Activated CD8-positive, alpha-beta memory T cell treated with anti-CD3 and anti-CD28 coated beads, Interleukin-2, amount 50 U/mL, for 48 hours (primary cell): ENCODE measurements around the gene AKAP6.
"Not testable (repeated sequence)": the region's sequence is repeated elsewhere in the genome, so short reads cannot be mapped to it uniquely, and the experiment has no call there.

Experiments
- DNase-seq: peaks from one replicate; pipeline ENCODE4 v3.0.0-alpha.2; 2020

The AKAP6 gene

GRCh38 chr14:32373174-32373573, 44.1 kb downstream of the AKAP6 start:
- DNase-seq = not testable (repeated sequence)

GRCh38 chr14:32374155-32374554, 45.1 kb downstream of the AKAP6 start:
- no peak for DNase-seq

DNA sequence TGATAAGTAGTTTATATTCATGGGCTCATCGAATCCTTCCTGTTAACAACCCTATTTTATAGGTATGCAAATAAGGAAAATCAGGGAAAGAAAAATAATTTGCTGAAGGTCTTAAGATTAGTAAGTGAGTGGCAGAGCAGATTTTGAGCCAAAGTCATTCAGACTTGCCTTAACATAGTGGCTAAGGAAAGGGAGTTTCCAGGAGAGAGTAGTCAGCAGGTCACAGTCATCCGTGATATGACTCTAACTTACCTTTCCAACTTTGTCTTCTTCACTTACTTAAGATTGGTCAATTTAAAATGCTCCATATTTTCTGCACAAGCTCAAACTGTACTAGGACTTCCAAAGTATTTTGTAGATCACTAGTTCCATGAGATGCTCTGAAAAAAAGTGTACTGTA, 46.6 kb downstream of the AKAP6 start:
- no peak for DNase-seq

DNA sequence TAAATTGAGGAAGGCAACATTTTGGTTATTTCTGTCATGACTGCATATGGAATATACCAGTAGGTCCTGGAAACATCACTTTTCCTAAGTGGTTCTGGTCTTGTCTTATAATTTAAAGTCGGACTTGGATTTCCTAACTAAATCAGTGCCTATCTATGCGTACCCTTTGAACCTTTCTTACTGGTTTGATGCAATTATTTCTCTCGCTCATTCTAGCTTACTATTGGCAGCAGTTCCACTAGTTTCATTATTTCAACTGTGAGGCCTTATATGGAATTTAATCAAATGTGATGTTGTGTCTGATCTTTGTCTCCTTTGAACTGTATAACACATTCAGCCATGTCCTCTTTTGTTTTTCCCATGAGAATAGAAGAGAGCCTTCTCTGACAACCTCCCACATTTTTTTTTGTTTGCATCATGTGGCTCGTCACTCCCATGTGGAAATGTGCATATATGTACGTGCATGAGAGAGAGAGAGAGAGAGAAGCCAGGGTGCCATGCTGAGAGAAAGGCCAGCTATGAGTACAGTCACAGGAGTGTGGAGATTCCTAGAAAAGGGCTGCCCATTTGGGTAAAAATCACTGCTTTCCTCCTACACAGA, 48.0 kb downstream of the AKAP6 start:
- DNase-seq = no peak

DNA sequence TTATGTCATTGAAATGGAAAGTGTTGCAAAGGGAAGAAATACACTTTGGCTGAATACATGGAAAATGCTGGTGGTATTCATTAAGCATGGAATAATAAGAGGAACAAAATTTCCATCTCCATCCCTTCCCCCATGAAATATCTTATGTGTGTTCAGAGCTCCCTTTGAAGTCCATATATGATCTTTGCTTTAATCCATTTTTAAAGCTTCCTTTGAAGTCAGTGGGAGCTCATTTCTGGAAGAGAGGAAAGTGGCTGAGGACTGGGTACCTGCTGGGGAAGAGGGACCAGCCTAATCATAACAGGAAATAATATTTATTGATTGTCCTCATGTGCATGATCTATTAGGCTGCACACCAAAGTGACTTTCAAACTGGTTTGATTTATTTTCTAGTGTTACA, 49.2 kb downstream of the AKAP6 start:
- no peak for DNase-seq

DNA sequence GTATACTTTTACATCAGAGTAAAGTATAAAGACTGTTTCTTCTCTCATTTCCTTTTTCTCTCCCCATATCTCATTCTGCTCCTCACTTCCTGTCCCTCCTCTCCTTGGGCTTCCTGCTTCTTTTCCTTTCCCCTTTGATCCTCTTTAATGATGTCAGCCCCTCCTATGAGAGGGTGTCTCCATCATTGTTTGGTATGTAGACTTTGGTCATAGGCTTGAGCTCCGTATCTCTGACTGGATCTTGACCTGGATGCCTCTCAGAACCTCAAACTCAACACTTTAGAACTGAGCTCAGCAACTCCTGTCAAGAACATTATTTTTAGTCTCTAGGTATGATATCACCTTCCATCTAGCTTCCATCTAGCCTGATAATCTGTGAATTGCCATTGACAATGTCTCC, 50.3 kb downstream of the AKAP6 start:
- no peak for DNase-seq

DNA sequence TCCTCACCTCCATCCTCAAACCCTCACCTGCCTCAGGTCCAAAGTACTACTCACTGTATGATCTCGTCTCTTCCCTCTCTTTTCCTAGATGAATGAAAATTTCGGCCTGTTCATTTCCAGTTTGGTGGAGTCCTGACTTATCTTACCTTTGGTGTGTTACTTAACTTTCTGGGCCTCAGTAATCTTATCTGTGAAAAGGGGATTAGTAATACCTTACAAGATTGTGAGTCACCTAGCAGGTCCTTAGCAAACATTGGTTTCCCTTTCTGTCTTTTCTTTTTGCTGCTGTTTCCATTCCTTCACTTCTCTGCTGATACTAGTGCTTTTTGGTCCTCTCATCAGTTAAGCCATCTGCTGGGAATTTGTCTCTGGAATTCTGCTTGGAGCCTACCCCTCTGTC, 52.8 kb downstream of the AKAP6 start:
- DNase-seq = no peak

DNA sequence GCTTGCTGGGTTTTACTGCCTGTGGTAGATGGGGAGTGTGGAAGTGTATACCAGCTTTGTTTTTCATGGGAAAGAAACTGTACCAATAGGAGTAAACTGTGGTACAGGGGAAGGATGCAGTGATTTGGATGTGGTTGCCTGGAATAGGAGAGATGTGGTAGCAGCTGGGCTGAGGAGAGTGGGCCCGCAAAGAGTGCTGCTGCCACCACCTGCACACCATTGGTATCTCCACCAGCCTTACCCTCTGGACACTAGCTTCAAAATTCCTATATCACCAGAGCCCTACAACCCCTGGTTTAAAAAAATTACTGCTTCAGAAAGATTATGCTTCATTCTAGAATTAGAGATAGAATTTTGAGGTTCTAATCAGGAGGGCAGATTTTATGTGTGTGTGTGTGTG, 53.6 kb downstream of the AKAP6 start:
- no peak for DNase-seq

DNA sequence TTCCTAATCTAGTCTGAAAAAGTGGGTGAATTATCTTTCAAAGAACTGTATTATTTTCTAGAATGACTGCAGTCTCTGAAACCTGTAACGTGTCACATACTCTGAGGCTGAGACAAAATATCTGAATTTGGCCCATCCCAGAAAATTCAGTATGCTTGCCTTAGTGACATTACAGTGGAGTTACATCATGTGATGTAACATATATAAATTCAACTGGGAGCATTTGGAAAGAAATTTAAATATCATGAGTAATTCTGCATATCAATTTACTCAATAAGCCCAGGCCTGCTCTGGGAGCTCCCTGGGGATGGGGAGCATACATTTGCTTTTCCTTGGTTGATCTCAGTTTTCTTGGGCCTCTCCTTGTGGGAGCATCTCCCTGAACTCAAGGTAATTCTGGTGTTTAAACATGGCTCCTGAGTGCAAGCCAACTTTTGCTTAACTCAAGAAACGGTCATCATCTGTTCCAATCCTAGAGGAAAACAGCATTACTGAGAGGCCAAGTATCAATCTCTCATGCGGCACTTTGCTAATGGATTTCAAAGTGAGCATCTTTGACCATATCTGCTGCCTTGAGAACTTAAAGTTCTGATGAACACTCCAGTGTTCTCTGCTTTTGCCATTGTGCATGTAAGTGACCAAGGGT, 54.4 kb downstream of the AKAP6 start:
- no peak for DNase-seq

GRCh38 chr14:32384464-32384863, 55.4 kb downstream of the AKAP6 start:
- no peak for DNase-seq

DNA sequence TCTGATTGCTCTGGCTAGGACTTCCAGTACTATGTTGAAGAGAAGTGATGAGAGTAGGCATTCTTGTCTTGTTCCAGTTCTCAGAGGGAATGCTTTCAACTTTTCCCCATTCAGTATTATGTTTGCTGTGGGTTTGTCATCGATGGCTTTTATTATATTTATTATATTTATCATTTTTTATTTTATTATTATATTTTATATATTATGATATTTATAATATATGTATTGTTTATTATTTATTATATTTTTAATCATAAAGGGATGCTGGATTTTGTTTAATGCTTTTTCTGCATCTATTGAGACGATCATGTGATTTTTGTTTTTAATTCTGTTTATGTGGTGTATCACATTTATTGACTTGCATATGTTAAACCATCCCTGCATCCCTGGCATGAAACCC, 58.2 kb downstream of the AKAP6 start:
- not testable (repeated sequence) for DNase-seq

- DNase-seq = no peak
Measured at GRCh38 chr14:32393119-32393518, 64.0 kb downstream of the AKAP6 start.

GRCh38 chr14:32394038-32394437, 64.9 kb downstream of the AKAP6 start:
- no peak for DNase-seq

- no peak for DNase-seq
Measured at GRCh38 chr14:32396885-32397284, 67.8 kb downstream of the AKAP6 start.

DNA sequence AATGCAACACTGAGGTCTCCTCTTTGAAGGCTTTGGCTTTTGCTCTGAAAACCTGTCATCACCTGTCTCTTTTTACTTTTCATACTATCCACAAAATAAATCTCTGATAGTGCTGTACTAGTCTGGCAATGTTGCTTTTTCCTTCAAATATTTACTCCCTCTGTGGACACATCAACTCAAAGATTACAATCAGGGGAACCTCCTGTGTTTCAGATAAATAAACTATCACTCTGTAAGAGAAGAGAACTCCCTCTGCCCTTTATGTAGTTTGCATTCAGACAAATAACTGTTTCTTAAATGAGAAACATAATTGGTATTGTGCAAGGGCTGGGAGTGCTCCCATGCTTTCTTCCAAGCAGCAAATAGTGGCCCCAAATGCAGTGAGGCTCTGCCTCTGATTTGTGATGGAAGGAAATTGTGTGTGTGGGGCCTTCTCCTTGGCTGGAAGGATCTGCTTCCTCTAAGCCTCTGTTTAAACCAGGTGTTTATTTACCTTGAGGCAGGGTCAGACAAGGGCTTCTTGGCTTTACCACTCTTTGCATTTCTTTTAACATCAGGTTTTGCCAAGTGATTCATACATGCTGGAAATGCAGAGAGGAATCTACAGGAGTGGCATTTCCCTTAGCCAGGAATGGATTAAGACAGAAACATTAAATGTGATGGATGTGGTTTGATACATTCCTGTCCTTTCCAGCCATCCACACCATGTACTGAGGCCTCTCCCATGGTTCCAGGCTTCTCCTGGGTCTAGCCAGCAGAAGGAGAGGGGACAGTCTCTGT, 69.0 kb downstream of the AKAP6 start:
- DNase-seq = no peak

DNA sequence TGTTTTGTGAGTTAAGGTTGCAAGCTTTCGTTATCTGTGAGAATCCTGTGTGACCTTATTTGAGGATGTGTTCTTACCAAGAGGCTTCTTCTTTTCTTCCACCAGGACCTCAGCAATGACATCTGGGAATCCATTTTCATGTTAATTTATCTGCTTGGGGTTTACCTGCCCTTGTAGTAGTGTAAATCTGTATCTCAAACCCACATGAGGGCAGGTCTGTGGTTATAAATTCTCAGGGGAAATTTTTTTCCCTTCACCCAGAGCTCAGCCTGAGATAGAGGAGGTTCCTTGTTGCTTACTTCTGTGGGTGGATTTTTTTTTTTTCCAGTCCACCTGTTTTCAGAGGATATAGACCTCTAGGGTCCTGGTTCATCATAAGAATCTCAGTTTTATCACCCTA, 70.8 kb downstream of the AKAP6 start:
- DNase-seq = no peak

- DNase-seq = no peak
Measured at GRCh38 chr14:32400480-32400879, 71.4 kb downstream of the AKAP6 start.

DNA sequence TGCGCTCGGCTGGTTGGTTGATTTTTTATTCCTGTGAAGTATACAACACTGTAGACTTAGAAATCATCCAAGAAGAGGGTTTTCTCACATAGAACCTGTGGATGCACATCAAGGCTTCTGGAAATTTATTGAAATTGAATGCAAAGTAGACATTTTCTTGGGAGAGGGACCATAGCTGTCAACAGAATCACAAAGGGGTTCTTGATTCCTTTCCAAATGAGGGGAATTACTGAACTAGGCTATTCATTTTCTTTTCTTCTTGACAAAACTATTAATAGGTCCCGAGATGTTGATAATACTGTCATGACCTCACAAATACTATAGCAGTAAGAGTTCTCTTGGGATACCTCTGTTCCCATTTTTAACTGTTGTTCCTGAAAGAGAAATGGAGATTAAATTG, 73.9 kb downstream of the AKAP6 start:
- no peak for DNase-seq

GRCh38 chr14:32403688-32404087, 74.6 kb downstream of the AKAP6 start:
- no peak for DNase-seq

DNA sequence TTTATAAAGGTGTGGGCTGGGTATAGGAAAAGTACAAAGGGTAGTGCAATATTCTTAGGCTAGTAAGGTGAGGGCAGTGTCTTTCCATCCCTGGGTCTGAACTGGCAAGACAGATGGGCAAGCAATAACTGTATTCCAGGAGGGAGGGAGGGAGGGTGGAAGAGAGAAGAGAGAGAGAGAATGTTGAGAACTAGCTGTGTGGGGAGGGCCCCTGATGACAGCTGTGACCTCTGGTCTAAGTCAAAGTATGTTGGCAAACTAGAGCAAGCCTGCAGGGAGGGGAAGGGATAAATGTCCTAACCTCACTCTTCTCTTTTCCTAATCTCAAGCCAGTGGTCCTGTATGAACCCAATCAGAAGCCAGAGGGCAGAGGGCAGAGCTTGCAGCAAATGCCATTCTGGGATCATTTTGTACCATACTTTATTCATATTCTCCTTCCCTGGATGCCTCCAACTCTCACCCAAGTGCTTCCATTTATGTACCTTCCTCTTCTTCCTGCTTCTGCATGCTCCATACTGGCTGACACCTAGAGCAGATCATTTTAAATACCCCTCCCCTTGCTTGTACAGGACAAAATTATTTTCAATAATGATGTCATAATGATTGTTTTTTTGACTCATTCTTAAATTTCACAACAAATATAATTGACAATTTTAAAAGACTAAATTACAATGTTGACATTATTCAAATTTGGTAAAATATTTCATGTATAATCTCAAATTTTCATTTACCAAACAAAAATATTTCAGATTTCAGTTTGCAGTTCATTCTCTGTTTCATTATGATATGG, 75.9 kb downstream of the AKAP6 start:
- DNase-seq = no peak

DNA sequence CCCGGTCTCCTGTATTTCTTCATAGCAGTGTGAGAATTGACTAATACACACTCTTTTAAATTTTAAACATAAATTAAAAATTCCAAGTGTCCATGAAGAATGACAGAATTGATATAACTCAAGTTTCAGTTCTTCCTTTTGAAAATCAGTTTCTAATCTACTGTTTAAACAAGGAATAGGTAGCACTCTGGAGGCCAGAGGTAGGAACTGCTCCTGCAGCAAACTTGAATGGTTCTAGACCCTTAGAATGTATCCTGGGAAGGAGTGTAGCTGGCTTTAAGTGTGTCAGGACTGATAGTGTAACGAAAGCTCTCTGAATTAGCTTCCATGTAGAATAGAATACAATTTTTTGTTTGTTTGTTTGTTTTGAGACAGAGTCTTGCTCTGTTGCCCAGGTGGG, 76.8 kb downstream of the AKAP6 start:
- DNase-seq = no peak

DNA sequence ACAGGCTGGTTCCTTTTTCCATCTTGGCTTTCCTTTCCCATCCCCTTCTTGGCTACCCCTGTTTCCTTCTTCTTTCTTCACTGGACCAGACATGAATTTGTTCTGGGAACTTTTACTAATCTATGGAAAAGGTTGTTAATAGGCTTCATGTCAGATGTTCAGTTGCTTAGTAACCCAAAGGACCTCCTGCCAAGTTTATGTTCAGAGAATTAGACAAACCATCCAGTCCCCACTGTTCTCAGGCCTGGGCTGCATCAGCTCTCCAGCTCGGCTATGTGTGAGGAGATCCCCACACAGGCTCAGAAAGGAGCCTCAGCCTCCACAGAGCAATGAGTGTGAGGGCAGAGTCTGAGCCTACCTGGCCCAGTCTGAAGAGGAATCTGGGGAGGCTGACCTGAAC, 78.0 kb downstream of the AKAP6 start:
- DNase-seq = no peak

DNA sequence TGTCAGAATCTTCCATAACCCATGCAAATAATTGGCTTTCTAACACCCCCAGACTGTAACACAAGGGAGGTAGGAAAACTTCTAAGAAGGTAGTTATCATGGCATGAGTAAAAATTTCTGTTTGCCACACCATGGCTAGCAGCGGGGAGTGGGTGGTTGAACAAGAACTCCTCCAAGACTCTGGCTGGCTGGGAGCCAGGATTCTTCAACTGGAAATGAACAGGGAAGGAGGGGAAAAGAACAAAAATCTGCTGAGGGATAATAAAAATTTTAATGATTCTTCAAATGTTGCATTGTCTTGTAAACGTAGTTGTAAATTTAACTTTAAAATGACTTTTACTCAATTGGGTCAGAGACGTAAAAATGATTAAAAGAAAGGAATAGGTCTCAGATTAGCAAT, 78.9 kb downstream of the AKAP6 start:
- no peak for DNase-seq

GRCh38 chr14:32412103-32412502, 83.0 kb downstream of the AKAP6 start:
- DNase-seq = no peak
